MM.1S (cell line): Measurements from ENCODE around the gene NUTM1.

Source experiments
- CTCF ChIP-seq: fragments of 300-600 bp; sonication (generic); IDR thresholded peaks from 2 replicates; pipeline ENCODE4 v1.5.1; 2016; ENCODE audit warnings: antibody characterized with exemption, low read length, mixed read lengths
- EZH2 ChIP-seq: fragments of 300-600 bp; sonication (generic); optimal IDR thresholded peaks from 2 replicates; pipeline ENCODE3; 2017; ENCODE audit warnings: low read depth, mild to moderate bottlenecking, antibody characterized with exemption, low read length, mixed read lengths
- EZH2phosphoT487 ChIP-seq: fragments of 300-600 bp; sonication (generic); IDR thresholded peaks from 2 replicates; pipeline ENCODE4 v1.6.1; 2018; ENCODE audit warnings: antibody characterized with exemption, low read length

GRCh38 chr15:34332553-34333120 lies 10.5 kb upstream of the NUTM1 start:
- TF ChIP-seq CTCF (no peak), EZH2phosphoT487 (no peak), EZH2 (no peak)
